ENCODE results near the gene FA2H. TPM values are rescaled to one million over a fixed set of nuclear protein-coding genes. Genes with fewer than 3 reads are reported as not detected.

The FA2H gene
- polyA plus RNA-seq, 2 of the 4 experiments (the other 2 are of a cell fraction) = 5.6 to 7.1 TPM

DNA sequence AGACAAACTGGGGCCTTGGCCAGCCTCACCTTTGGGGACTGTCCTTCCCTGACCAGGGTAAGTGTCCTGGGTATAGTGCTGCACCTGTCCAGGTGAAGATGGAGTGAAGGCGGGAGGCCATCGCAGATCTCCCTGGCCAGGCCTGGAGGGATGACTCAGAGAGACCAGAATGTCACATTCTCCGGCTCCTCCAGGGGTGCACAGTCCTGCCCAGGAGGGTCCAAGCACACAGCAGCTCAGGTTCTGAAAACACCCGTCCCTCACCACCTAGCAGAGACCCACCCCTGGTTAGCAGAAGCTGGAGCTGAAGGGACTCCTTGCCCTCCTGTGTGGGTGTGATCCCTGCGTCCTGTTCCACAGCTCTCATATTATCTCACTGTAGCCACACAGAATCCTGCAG is 21.9 kb downstream of the FA2H start:
- TF ChIP-seq NFE2L2 (conservative IDR thresholded peaks at IDR 0.05; ENCODE audit: low read length) = no peak
- TF ChIP-seq, protein P1, sequence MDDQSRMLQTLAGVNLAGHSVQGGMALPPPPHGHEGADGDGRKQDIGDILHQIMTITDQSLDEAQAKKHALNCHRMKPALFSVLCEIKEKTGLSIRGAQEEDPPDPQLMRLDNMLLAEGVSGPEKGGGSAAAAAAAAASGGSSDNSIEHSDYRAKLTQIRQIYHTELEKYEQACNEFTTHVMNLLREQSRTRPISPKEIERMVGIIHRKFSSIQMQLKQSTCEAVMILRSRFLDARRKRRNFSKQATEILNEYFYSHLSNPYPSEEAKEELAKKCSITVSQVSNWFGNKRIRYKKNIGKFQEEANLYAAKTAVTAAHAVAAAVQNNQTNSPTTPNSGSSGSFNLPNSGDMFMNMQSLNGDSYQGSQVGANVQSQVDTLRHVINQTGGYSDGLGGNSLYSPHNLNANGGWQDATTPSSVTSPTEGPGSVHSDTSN (IDR thresholded peaks at IDR 0.05) = no peak
- TF ChIP-seq MAZ (IDR thresholded peaks at IDR 0.05; ENCODE audit: borderline replicate concordance, low read depth, low read length) = no peak
- no peak for TF ChIP-seq TP53 (CRISPR knock-in tag; IDR thresholded peaks at IDR 0.05)
- no peak for TF ChIP-seq RARB (CRISPR knock-in tag; IDR thresholded peaks at IDR 0.05)
- no peak for TF ChIP-seq FOSB (CRISPR knock-in tag; IDR thresholded peaks at IDR 0.05)
- no peak for TF ChIP-seq KDM1A (IDR thresholded peaks at IDR 0.05; ENCODE audit: low read depth)
- no peak for TF ChIP-seq CBX2 (IDR thresholded peaks at IDR 0.05; ENCODE audit: borderline replicate concordance, low read depth)
- TF ChIP-seq MYC (IDR thresholded peaks at IDR 0.05; ENCODE audit: borderline replicate concordance, low read length) = no peak
- no peak for TF ChIP-seq JUNB (IDR thresholded peaks at IDR 0.05)
- TF ChIP-seq, protein P2, sequence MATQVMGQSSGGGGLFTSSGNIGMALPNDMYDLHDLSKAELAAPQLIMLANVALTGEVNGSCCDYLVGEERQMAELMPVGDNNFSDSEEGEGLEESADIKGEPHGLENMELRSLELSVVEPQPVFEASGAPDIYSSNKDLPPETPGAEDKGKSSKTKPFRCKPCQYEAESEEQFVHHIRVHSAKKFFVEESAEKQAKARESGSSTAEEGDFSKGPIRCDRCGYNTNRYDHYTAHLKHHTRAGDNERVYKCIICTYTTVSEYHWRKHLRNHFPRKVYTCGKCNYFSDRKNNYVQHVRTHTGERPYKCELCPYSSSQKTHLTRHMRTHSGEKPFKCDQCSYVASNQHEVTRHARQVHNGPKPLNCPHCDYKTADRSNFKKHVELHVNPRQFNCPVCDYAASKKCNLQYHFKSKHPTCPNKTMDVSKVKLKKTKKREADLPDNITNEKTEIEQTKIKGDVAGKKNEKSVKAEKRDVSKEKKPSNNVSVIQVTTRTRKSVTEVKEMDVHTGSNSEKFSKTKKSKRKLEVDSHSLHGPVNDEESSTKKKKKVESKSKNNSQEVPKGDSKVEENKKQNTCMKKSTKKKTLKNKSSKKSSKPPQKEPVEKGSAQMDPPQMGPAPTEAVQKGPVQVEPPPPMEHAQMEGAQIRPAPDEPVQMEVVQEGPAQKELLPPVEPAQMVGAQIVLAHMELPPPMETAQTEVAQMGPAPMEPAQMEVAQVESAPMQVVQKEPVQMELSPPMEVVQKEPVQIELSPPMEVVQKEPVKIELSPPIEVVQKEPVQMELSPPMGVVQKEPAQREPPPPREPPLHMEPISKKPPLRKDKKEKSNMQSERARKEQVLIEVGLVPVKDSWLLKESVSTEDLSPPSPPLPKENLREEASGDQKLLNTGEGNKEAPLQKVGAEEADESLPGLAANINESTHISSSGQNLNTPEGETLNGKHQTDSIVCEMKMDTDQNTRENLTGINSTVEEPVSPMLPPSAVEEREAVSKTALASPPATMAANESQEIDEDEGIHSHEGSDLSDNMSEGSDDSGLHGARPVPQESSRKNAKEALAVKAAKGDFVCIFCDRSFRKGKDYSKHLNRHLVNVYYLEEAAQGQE (IDR thresholded peaks at IDR 0.05) = no peak
- 87% methylated on average over 4 of the region's 5 CpGs for WGBS (ENCODE audit: missing lambda C conversion rate)
- CTCF ChIA-PET = interaction anchor here (1.2 to 1.4 kb wide), 3 partner anchors 13 to 110 kb away, joined by 3 to 5 read pairs (median 5); partner anchors contain the start of gene FA2H
- POLR2A ChIA-PET = no interaction called here
- peaks cover 7% of the 10 kb centered on the region; the same call in 2 of the 3 replicates for H3K4me1 ChIP-seq
- no peak overlapping the region for H3K4me2 ChIP-seq
- ATAC-seq (no peak), FAIRE-seq (no peak), DNase-seq (ENCODE audit: low read depth in 1 of 2, low spot score in 1 of 2) (no peak)
- no peak overlapping the region for H3K4me3 ChIP-seq
- H3K27ac ChIP-seq = no peak overlapping the region
- no peaks in the 10 kb centered on the region for H3K9me3 ChIP-seq

DNA sequence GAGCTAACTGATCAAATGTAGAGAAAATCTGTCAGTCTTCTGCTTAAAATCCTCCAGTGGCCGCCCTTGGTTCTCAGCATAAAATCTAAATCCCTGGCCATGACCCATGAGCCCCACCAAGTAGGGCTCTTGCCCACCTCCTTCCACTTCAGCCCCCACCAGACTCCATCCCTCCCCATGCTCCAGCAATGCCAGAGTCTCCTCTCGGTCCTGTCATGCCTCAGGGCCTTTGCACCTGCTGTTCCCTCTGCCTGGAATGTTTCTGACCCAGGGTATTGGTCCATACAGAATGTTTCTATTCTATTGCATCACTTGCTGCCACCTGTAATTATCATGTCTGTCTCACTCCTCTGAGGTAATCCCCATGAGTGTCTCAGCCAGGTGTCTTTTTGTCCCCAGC is 22.4 kb downstream of the FA2H start:
- no peak for FAIRE-seq
- H3K4me2 ChIP-seq = no peak overlapping the region
- no peaks in the 10 kb centered on the region for H3K9me3 ChIP-seq
- no peak for DNase-seq (ENCODE audit: low read depth in 1 of 2, low spot score in 1 of 2)
- H3K27ac ChIP-seq = no peak overlapping the region
- ChIA-PET CTCF (interaction anchor here (0.6 to 1.7 kb wide), 3 partner anchors 28 to 576 kb away, joined by 3 to 8 read pairs (median 4); no protein-coding TSS in a partner anchor), POLR2A (no interaction called here)
- no peak for ATAC-seq
- WGBS (ENCODE audit: missing lambda C conversion rate) = 70% methylated on average over 2 of the region's 2 CpGs
- H3K4me3 ChIP-seq = no peak overlapping the region
- peaks cover 7% of the 10 kb centered on the region; the same call in 2 of the 3 replicates for H3K4me1 ChIP-seq
- TF ChIP-seq, protein P3, sequence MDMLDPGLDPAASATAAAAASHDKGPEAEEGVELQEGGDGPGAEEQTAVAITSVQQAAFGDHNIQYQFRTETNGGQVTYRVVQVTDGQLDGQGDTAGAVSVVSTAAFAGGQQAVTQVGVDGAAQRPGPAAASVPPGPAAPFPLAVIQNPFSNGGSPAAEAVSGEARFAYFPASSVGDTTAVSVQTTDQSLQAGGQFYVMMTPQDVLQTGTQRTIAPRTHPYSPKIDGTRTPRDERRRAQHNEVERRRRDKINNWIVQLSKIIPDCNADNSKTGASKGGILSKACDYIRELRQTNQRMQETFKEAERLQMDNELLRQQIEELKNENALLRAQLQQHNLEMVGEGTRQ (IDR thresholded peaks at IDR 0.05) = no peak
- TF ChIP-seq HOXB13 (CRISPR knock-in tag; IDR thresholded peaks at IDR 0.05; ENCODE audit: low read depth) (no peak), CBX8 (IDR thresholded peaks at IDR 0.05) (no peak), HEYL (CRISPR knock-in tag; IDR thresholded peaks at IDR 0.05) (no peak), SMC3 (IDR thresholded peaks at IDR 0.05) (no peak), EHF (CRISPR knock-in tag; IDR thresholded peaks at IDR 0.05) (no peak), MYC (IDR thresholded peaks at IDR 0.05; ENCODE audit: borderline replicate concordance, low read length) (no peak), ZC3H11A (IDR thresholded peaks at IDR 0.05) (no peak), ZNF302 (CRISPR knock-in tag; IDR thresholded peaks at IDR 0.05) (no peak), JUNB (IDR thresholded peaks at IDR 0.05) (no peak), FOXS1 (CRISPR knock-in tag; IDR thresholded peaks at IDR 0.05) (no peak), EP300 (IDR thresholded peaks at IDR 0.05) (no peak), KDM5A (IDR thresholded peaks at IDR 0.05) (no peak), EHMT2 (IDR thresholded peaks at IDR 0.05; ENCODE audit: low read depth) (no peak), MAZ (IDR thresholded peaks at IDR 0.05; ENCODE audit: borderline replicate concordance, low read depth, low read length) (no peak), HOXB5 (CRISPR knock-in tag; IDR thresholded peaks at IDR 0.05) (no peak)
